ENCODE data around the gene CCND2.

Gene CCND2

GRCh38 chr12:4293299-4293965 lies 19.9 kb downstream of the CCND2 start:
- DNase-seq, result peak; percentile 59 to 61

DNA sequence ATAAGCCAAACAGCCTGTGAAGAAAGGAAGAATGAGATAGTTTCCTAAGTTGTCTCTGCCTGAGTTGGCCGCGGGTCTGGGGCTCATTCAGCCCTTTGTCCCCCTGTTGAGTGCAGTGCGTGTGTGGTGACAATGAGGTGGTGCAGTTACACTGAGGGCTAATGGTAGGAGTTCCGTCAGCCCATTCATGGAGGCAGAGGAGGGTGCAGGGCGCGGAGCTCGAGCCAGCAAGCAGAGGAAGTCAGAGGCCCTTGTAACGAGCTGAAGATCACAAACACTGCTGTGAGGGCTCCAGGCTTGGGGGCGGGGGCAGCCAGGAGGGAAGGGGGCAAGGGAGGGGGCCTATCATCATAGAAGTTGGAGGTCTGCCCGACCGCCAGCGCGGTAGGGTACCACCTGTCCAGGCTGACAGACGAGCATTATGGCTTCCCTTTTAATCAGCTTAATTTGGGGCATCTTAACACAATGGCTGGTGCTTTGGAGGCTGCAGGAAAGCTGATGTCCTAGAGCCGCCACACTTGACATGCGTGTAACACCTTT lies 20.5 kb downstream of the CCND2 start:
- DNase-seq, result no peak

GRCh38 chr12:4296751-4297150 lies 23.2 kb downstream of the CCND2 start:
- DNase-seq, result no peak

- DNase-seq, result no peak
Measured at GRCh38 chr12:4297617-4298016, 24.1 kb downstream of the CCND2 start.

- DNase-seq, result no peak
Measured at GRCh38 chr12:4300883-4301282, 27.3 kb downstream of the CCND2 start.

GRCh38 chr12:4301932-4302501 lies 28.5 kb downstream of the CCND2 start:
- DNase-seq, result no peak

- no peak for DNase-seq
Measured at GRCh38 chr12:4302881-4303280, 29.3 kb downstream of the CCND2 start.

DNA sequence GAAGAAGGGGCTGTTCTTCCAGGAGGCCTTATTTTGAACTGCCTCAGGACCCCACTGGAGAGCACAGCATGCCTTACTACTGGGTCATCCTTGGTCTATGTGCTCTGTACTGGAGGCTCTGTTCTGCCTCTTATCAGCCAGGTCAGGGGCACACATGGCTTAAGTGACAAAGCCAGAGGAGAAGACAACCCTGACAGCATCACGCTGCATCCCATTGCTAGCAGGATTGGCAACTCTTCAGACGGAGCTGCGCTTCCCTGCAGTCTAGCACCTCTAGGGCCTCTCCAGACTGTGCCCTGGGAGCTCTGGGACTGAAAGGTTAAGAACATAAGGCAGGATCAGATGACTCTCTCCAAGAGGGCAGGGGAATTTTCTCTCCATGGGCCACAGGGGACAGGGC lies 30.2 kb downstream of the CCND2 start:
- DNase-seq, result no peak

GRCh38 chr12:4307593-4308333 lies 34.2 kb downstream of the CCND2 start:
- DNase-seq, result peak in 1 of 2 donors; percentile 35

DNA sequence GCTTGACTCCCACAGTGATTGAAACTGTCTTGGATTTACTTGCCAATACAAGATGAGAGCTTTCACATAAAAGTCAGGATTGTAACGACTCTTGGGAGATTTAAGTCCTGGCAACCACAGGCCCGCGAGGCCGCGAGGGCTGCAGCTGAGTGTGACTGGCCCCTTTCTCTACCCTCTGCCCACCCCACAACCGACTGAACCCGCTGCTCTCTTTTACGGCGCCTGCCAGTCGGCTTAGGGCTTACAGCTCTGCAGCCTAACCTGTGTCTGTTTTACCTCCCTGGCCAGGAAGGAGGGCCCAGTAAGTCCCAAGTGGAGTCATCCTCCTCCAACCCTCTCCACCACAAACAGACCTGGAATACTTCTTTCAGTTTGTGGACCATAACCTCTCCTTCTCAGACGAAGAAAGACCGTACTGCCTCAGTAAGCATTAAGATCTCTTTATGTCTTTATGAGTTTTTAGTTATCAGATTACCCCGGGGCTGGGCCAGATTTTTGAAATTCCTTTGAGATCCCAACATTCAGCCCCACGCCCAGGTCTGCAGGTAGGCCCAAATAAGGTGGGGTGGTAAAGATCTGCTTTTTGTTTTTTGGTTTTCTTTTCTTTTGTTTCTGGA lies 34.9 kb downstream of the CCND2 start:
- no peak for DNase-seq

- no peak for DNase-seq
Measured at GRCh38 chr12:4311776-4312175, 38.2 kb downstream of the CCND2 start.

DNA sequence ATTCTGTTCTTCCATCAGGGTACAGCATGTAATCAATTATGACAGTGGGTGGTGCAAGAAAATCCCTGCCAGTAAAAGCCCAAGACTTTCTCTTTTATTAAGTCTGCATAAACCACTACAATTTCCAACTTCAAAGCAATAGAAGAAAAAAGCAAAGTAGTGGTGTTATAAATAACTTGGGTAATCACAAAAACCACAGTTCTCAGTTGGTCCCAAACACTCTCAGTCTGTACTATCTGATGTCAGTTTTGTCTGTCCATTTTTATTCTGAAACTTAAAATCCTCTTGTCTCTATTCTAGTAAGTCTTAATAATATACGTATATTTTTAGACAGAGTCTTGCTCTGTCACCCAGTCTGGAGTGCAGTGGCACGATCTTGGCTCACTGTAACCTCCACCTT lies 38.7 kb downstream of the CCND2 start:
- DNase-seq, result no peak

DNA sequence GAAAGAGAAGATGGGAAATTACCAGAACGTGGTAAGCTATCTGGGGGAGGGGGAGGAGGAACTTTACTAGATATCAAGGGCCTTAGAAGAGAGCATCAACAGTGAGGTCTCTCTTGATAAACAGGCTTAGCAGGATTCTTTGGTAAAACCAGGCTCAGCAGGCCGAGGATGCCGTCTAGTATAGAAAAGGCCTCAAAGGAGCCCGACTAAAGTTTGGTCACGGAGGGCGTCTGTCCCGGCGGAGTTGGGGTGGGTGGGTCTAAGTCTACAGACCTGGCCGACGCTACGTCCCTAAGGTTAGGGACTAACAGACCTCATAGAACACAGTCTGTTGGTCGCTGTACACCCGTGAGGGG lies 46.9 kb downstream of the CCND2 start:
- DNase-seq, result no peak

DNA sequence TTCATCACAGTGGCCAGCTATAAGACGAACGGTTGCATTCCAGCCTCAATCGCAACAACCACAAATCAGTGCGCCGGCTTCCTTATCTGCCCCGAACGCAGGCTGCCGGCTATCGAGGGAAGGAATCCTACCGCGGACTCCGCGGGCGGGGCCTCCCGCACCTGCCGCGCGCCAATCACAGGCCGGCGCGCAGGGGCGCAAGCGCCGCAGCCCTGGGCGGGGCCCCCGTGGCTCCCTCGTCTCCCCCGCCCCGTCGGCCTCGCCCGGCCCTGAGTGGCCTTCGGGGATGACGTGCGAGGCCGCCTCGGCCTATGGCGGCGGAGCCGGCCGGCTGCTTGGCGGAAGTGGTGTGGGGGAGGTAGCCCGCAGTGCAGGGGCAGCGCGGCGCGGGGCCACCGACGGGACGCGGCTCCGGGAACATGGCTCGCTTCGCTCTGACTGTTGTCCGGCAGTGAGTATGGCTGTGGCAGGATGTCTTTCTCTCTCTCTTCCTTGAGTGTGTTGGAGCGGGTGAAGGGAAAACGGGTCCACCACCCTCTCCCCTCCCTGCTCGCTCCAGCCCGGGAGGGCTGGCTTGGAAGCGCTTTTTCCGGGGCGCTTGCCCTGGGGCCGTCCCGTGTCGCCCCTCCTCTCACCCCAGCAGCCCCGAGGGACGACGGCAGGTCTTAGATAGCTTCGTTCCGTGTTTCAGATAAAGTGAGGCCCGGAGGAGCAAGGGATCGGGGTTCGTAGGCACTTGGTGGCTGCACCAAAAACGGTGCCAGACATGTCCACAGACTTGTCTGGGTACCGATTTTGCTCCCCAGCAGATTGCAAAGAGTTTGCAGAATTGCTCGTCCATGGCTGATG lies 47.5 kb downstream of the CCND2 start, which contains the start of gene TIGAR:
TSS of gene TIGAR (plus strand) at position 361 of the 849 bp plus-strand sequence. CDS start at position 420, 59 bp downstream.
- peak; percentile 92 for DNase-seq

DNA sequence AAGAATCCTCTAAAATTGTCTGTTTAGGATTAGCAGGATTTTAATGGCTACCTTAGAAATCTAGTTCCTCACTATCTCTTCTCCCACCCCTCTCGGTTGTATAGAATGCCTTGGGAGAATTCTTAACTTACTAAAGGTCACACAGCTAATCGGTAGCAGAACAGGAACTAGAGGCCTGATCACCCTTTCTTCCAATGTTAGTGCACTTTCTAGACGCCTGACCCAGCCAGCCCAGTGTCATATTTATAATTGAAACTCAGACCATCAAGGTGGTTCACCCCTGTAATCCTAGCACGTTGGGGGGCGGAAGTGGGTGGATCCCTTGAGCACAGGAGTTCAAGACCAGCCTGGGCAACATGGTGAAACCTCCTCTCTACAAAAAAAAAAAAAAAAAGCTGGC lies 49.2 kb downstream of the CCND2 start:
- DNase-seq, result no peak
